Lower leg skin (tissue), 3 donors: ENCODE measurements around the gene NPAS1.

ENCODE experiments used
- CTCF ChIP-seq, 3 donors: fragments of 450-650 bp; IDR thresholded peaks; one replicate each; pipeline ENCODE4 v1.5.1; 2016; ENCODE audit warnings: antibody characterized with exemption in 3 of 3, mild to moderate bottlenecking in 3 of 3, moderate library complexity in 2 of 3
- POLR2A ChIP-seq, 2 donors: fragments of 450-650 bp; IDR thresholded peaks; one replicate each; pipeline ENCODE4 v1.6.1; 2016 to 2017; ENCODE audit warnings: antibody characterized with exemption in 2 of 2, mild to moderate bottlenecking in 1 of 2, moderate library complexity in 1 of 2

GRCh38 chr19:47005873-47006272 is 13.8 kb upstream of the NPAS1 start:
- TF ChIP-seq CTCF (IDR thresholded peaks at IDR 0.05) (no peak), POLR2A (IDR thresholded peaks at IDR 0.05) (no peak)
